ENCODE measurements around the gene CD52. TPM values are rescaled to one million over a fixed set of nuclear protein-coding genes. Genes with fewer than 3 reads are reported as not detected.

CD52 gene, protein sequence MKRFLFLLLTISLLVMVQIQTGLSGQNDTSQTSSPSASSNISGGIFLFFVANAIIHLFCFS
- 614 and 735 TPM in 2 replicates for total RNA-seq (2014; rRNA removed; shearing (Covaris generic); ENCODE audit: low replicate concordance)

GRCh38 chr1:26317612-26318337, at the start of gene CD52:
TSS of gene CD52 (plus strand) at chr1:26317958. CDS start at chr1:26318018, 60 bp downstream.
- Histone ChIP-seq H3K79me2 (ENCODE audit: low read length) (peaks cover 10% of the 10 kb centered on the region), H3K27ac (ENCODE audit: low read length) (peak within 1 kb of the TSS; percentile 87), H3K4me2 (ENCODE audit: low read depth, low read length, poor library complexity, severe bottlenecking) (peak within 1 kb of the TSS; percentile 89), H3K4me3 (ENCODE audit: low read length) (peak within 1 kb of the TSS; percentile 80), H3K9me2 (replicated peaks; ENCODE audit: insufficient read depth, low read length) (no peaks in the 10 kb centered on the region), H2AFZ (ENCODE audit: low read length) (0 out of 2 replicates have a peak within 1 kb of the TSS, but pooled peaks have one; percentile 19), H3K36me3 (ENCODE audit: insufficient read depth, low read length) (peaks cover 7% of the 10 kb centered on the region; the same call in 1 of the 2 replicates), H3K9ac (ENCODE audit: low read length) (peak within 1 kb of the TSS; percentile 87), H3K4me1 (ENCODE audit: low read length) (peaks cover 75% of the 10 kb centered on the region), H3K27me3 (ENCODE audit: low read length) (no peaks in the 10 kb centered on the region), H3K9me3 (ENCODE audit: low read length) (no peaks in the 10 kb centered on the region), H4K20me1 (ENCODE audit: insufficient read depth, low read depth, low read length) (no peaks in the 10 kb centered on the region)
- DNase-seq, result peak; percentile 93

GRCh38 chr1:26268290-26269197, 49.2 kb upstream of the CD52 start:
- H3K9ac ChIP-seq (ENCODE audit: low read length), result no peak overlapping the region
- peaks cover 67% of the 10 kb centered on the region for H3K36me3 ChIP-seq (ENCODE audit: insufficient read depth, low read length)
- H3K27ac ChIP-seq (ENCODE audit: low read length), result no peak overlapping the region
- peaks cover 13% of the 10 kb centered on the region; the same call in 1 of the 2 replicates for H3K79me2 ChIP-seq (ENCODE audit: low read length)
- no peaks in the 10 kb centered on the region for H3K4me1 ChIP-seq (ENCODE audit: low read length)
- DNase-seq, result no peak
- H3K4me3 ChIP-seq (ENCODE audit: low read length), result no peak overlapping the region
- H3K27me3 ChIP-seq (ENCODE audit: low read length), result no peaks in the 10 kb centered on the region
- H3K9me3 ChIP-seq (ENCODE audit: low read length), result peaks cover 11% of the 10 kb centered on the region
- no peak overlapping the region for H2AFZ ChIP-seq (ENCODE audit: low read length)
- no peaks in the 10 kb centered on the region for H3K9me2 ChIP-seq (replicated peaks; ENCODE audit: insufficient read depth, low read length)
- H4K20me1 ChIP-seq (ENCODE audit: insufficient read depth, low read depth, low read length), result no peaks in the 10 kb centered on the region
- no peak overlapping the region for H3K4me2 ChIP-seq (ENCODE audit: low read depth, low read length, poor library complexity, severe bottlenecking)

DNA sequence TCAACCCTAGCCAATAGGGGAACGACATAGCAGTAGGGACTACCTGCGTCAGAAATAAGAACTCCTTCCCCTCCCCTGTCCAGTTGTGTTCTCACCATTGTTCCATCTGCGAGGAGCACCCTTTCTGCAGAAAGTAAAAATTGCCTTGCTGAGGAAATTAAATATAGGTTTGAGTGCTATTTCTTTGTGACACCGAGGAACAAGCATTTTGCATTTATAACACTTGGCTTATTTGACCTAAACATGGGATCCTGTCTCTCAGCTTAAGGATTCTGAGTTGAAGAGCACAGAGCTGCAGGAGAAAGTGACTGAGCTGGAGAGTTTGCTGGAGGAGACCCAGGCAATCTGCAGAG, 48.6 kb upstream of the CD52 start:
- peak; percentile 38 for DNase-seq
- Histone ChIP-seq H4K20me1 (ENCODE audit: insufficient read depth, low read depth, low read length) (no peaks in the 10 kb centered on the region), H3K4me3 (ENCODE audit: low read length) (no peak overlapping the region), H3K27me3 (ENCODE audit: low read length) (no peaks in the 10 kb centered on the region), H3K4me2 (ENCODE audit: low read depth, low read length, poor library complexity, severe bottlenecking) (no peak overlapping the region), H3K79me2 (ENCODE audit: low read length) (peaks cover 13% of the 10 kb centered on the region; the same call in 1 of the 2 replicates), H3K9ac (ENCODE audit: low read length) (no peak overlapping the region), H3K36me3 (ENCODE audit: insufficient read depth, low read length) (peaks cover 62% of the 10 kb centered on the region), H3K9me3 (ENCODE audit: low read length) (peaks cover 11% of the 10 kb centered on the region), H2AFZ (ENCODE audit: low read length) (no peak overlapping the region), H3K9me2 (replicated peaks; ENCODE audit: insufficient read depth, low read length) (no peaks in the 10 kb centered on the region), H3K4me1 (ENCODE audit: low read length) (no peaks in the 10 kb centered on the region), H3K27ac (ENCODE audit: low read length) (no peak overlapping the region)

- no peaks in the 10 kb centered on the region for H3K27me3 ChIP-seq (ENCODE audit: low read length)
- H3K9me3 ChIP-seq (ENCODE audit: low read length), result no peaks in the 10 kb centered on the region
- H3K9me2 ChIP-seq (replicated peaks; ENCODE audit: insufficient read depth, low read length), result no peaks in the 10 kb centered on the region
- H3K27ac ChIP-seq (ENCODE audit: low read length), result no peak overlapping the region
- H3K4me2 ChIP-seq (ENCODE audit: low read depth, low read length, poor library complexity, severe bottlenecking), result no peak overlapping the region
- H3K79me2 ChIP-seq (ENCODE audit: low read length), result peaks cover 9% of the 10 kb centered on the region
- H3K36me3 ChIP-seq (ENCODE audit: insufficient read depth, low read length), result peaks cover 33% of the 10 kb centered on the region; the same call in 1 of the 2 replicates
- no peak overlapping the region for H3K9ac ChIP-seq (ENCODE audit: low read length)
- H3K4me3 ChIP-seq (ENCODE audit: low read length), result no peak overlapping the region
- peaks cover 31% of the 10 kb centered on the region for H3K4me1 ChIP-seq (ENCODE audit: low read length)
- DNase-seq, result no peak
- H2AFZ ChIP-seq (ENCODE audit: low read length), result no peak overlapping the region
- H4K20me1 ChIP-seq (ENCODE audit: insufficient read depth, low read depth, low read length), result no peaks in the 10 kb centered on the region
Measured at GRCh38 chr1:26274801-26275425, 42.8 kb upstream of the CD52 start.

DNA sequence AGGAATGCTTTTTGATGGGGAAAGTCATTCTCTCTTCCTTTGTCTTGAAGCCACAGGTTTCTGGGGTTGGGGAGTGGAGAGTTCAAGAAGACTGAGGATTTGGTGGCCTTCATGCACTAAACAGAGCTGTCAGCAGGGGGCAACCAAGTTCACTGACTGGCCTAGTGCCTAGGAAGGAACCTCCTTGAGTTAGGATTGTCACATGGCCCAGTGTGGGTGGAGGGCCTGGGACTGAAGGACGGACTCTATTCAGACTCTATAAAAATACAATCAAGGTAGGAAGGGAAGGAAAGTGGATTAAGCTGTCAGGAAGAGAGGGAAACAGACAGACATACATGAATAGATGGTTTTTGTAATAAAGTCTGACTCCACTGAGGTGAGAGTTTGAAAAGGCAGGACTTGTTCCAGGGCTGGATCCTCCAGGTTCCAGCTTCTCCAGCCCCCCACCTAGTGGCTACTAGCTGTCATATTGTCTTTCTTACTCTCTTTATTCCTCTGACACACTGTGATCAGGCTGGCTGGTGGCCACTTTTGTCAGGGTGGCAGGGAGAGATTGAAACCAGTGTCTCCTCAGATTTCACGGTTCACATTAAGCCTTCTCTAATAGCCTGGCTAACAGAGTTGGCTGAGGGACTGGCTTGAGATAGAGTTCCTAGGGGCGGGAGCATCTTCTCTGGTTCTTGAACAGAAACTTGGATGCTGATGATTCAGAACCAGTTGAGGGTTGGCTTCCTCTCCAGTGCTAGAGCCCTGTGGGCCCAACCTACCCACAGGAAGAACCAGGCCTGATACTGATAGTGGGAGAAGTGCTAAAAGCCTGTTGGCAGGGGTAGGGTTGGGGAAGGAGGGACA, 42.0 kb upstream of the CD52 start:
- peak; percentile 91 for DNase-seq
- H3K9me2 ChIP-seq (replicated peaks; ENCODE audit: insufficient read depth, low read length), result no peaks in the 10 kb centered on the region
- peaks cover 18% of the 10 kb centered on the region for H3K79me2 ChIP-seq (ENCODE audit: low read length)
- H3K4me3 ChIP-seq (ENCODE audit: low read length), result no peak overlapping the region
- peak overlapping the region; percentile 38 for H3K9ac ChIP-seq (ENCODE audit: low read length)
- peaks cover 32% of the 10 kb centered on the region; the same call in 1 of the 2 replicates for H3K36me3 ChIP-seq (ENCODE audit: insufficient read depth, low read length)
- H4K20me1 ChIP-seq (ENCODE audit: insufficient read depth, low read depth, low read length), result no peaks in the 10 kb centered on the region
- H3K27ac ChIP-seq (ENCODE audit: low read length), result peak overlapping the region; percentile 98
- no peaks in the 10 kb centered on the region for H3K9me3 ChIP-seq (ENCODE audit: low read length)
- no peak overlapping the region for H2AFZ ChIP-seq (ENCODE audit: low read length)
- no peaks in the 10 kb centered on the region for H3K27me3 ChIP-seq (ENCODE audit: low read length)
- no peak overlapping the region for H3K4me2 ChIP-seq (ENCODE audit: low read depth, low read length, poor library complexity, severe bottlenecking)
- peaks cover 35% of the 10 kb centered on the region for H3K4me1 ChIP-seq (ENCODE audit: low read length)

- no peaks in the 10 kb centered on the region for H3K9me2 ChIP-seq (replicated peaks; ENCODE audit: insufficient read depth, low read length)
- no peaks in the 10 kb centered on the region for H3K9me3 ChIP-seq (ENCODE audit: low read length)
- DNase-seq, result peak; percentile 45
- no peak overlapping the region for H3K4me3 ChIP-seq (ENCODE audit: low read length)
- H3K27me3 ChIP-seq (ENCODE audit: low read length), result no peaks in the 10 kb centered on the region
- no peak overlapping the region for H2AFZ ChIP-seq (ENCODE audit: low read length)
- H3K79me2 ChIP-seq (ENCODE audit: low read length), result peaks cover 22% of the 10 kb centered on the region
- H4K20me1 ChIP-seq (ENCODE audit: insufficient read depth, low read depth, low read length), result no peaks in the 10 kb centered on the region
- H3K4me1 ChIP-seq (ENCODE audit: low read length), result peaks cover 42% of the 10 kb centered on the region
- peaks cover 32% of the 10 kb centered on the region; the same call in 1 of the 2 replicates for H3K36me3 ChIP-seq (ENCODE audit: insufficient read depth, low read length)
- peak overlapping the region; percentile 38; the same call in 1 of the 2 replicates for H3K9ac ChIP-seq (ENCODE audit: low read length)
- H3K27ac ChIP-seq (ENCODE audit: low read length), result peak overlapping the region; percentile 98
- H3K4me2 ChIP-seq (ENCODE audit: low read depth, low read length, poor library complexity, severe bottlenecking), result no peak overlapping the region
Measured at GRCh38 chr1:26276432-26276838, 41.3 kb upstream of the CD52 start.

DNA sequence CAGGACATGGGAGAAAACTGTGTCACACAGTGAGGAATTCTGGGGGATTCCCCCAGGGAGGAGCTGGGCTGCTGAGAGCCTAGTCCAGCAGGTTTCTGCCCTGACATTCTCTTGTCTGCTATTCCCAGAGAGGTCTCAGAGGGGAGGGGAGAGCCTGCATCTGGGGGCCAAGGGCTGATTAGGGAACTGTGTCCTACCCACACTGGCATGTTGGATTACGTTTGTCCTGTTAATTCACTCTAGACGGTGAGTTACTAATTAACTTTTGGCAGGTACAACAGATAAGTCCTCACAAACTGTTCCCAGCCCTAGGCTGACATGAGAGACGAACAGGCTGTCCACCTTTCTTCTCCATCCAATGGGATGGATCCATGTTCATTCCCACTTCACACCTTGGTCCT, 40.5 kb upstream of the CD52 start:
- Histone ChIP-seq H3K36me3 (ENCODE audit: insufficient read depth, low read length) (peaks cover 26% of the 10 kb centered on the region; the same call in 1 of the 2 replicates), H3K4me3 (ENCODE audit: low read length) (no peak overlapping the region), H3K27ac (ENCODE audit: low read length) (peak overlapping the region; percentile 98; the same call in 1 of the 2 replicates), H3K4me1 (ENCODE audit: low read length) (peaks cover 50% of the 10 kb centered on the region), H3K9ac (ENCODE audit: low read length) (no peak overlapping the region), H3K79me2 (ENCODE audit: low read length) (peaks cover 22% of the 10 kb centered on the region), H3K4me2 (ENCODE audit: low read depth, low read length, poor library complexity, severe bottlenecking) (no peak overlapping the region), H3K27me3 (ENCODE audit: low read length) (no peaks in the 10 kb centered on the region), H3K9me3 (ENCODE audit: low read length) (no peaks in the 10 kb centered on the region), H3K9me2 (replicated peaks; ENCODE audit: insufficient read depth, low read length) (no peaks in the 10 kb centered on the region), H2AFZ (ENCODE audit: low read length) (no peak overlapping the region), H4K20me1 (ENCODE audit: insufficient read depth, low read depth, low read length) (no peaks in the 10 kb centered on the region)
- DNase-seq, result peak; percentile 41
